Right cardiac atrium (tissue), 5 donors: ENCODE measurements around the gene EBF4. TPM values are rescaled to one million over a fixed set of nuclear protein-coding genes. Genes with fewer than 3 reads are reported as not detected.

Source experiments
- ATAC-seq, 2 donors: fragments of 200-7000 bp; cut with Tn5 transposase; one replicate each; pipeline versions ENCODE4 v1.8.0 to v1.9.1; 2020; ENCODE audit warnings: moderate library complexity in 2 of 2, mild to moderate bottlenecking in 1 of 2
- DNase-seq, 3 donors: peaks; one replicate each; pipeline ENCODE4 v3.0.0-alpha.2; 2020
- H3K27ac ChIP-seq: one replicate; pipeline ENCODE4 v1.5.1; 2013; ENCODE audit warnings: mild to moderate bottlenecking, low read length, control low read depth, moderate library complexity
- H3K27me3 ChIP-seq: one replicate; pipeline ENCODE4 v1.6.1; 2013; ENCODE audit not compliant: control insufficient read depth, insufficient read depth
- H3K4me1 ChIP-seq: one replicate; pipeline ENCODE4 v1.6.1; 2013; ENCODE audit warnings: low read length; ENCODE audit not compliant: control insufficient read depth, insufficient read depth
- H3K4me3 ChIP-seq: one replicate; pipeline ENCODE4 v1.5.1; 2013; ENCODE audit warnings: low read length, control low read depth
- H3K9me3 ChIP-seq: one replicate; pipeline ENCODE4 v1.6.1; 2013; ENCODE audit warnings: low read length; ENCODE audit not compliant: control insufficient read depth
- WGBS: extraction: QIAGEN DNeasy Blood & Tissue Kit; methylation state at CpG from one replicate; pipeline ENCODE4 v1.1.7; 2013; 5-methylcytosine and 5-hydroxymethylcytosine counted together
- intact Hi-C, 4 donors: fragments of 100-400 bp; cut with DNase I; formaldehyde crosslinking; loops; one replicate each; pipeline versions ENCODE4 v1.11.0 to v1.14.0; 2022 to 2023
- polyA plus RNA-seq: library from polyadenylated mRNA; stranded (reverse); fragments of 200-250 nt; gene quantifications from one replicate; pipeline ENCODE4 v1.2.3, GENCODE V29; 2013
- total RNA-seq, 4 donors: library from RNA; stranded (reverse); fragmentation: NEBNext Ultra II Directional; extraction: Animal tissue kit (Norgen Biotek cat#: 25700); gene quantifications; one replicate each; pipeline ENCODE4 v1.2.1, GENCODE V29; 2021
- donor health status: healthy with polysubstance abuse.
- donor health status: DM: no; HTN: yes; CAD: no.
- donor health status: DM: no; HTN: no; CAD: no.
- donor health status: DM: no; HTN: yes; CAD: no; lungs with severe emphysema.
- donor health status: DM: yes; HTN: yes; CAD: no.

The EBF4 gene
- total and polyA plus RNA-seq, 5 donors, result 4.8 to 13.5 (median 10.0) TPM

DNA sequence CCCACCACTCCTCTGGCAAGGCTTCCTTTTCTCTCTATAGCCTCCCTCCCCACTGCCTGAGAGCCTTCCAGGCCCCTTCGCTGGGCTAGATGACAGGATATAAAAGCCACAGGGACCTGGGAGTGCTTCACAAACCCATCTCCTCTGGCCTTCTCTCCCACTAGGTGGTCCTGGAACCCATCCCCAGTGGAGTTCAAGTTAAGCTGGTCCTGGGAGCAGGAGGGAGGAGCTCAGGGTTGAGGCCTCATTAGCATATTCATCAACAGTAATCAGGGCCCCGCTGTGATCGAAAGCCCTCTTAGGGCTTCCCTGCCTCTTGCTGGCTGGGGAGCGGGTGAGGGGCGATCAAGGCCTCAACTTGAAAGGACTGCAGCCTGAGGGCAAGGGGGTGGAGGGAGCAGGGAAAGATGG lies 9.1 kb downstream of the EBF4 start:
- no peaks in the 10 kb centered on the region for H3K27me3 ChIP-seq
- DNase-seq, result no peak
- H3K9me3 ChIP-seq, result no peaks in the 10 kb centered on the region
- H3K4me1 ChIP-seq, result no peaks in the 10 kb centered on the region
- no peak overlapping the region for H3K27ac ChIP-seq
- no peak for ATAC-seq
- intact Hi-C loops, result no loop called here
- H3K4me3 ChIP-seq, result no peak overlapping the region
- WGBS, result 79% methylated on average over 5 of the region's 5 CpGs

DNA sequence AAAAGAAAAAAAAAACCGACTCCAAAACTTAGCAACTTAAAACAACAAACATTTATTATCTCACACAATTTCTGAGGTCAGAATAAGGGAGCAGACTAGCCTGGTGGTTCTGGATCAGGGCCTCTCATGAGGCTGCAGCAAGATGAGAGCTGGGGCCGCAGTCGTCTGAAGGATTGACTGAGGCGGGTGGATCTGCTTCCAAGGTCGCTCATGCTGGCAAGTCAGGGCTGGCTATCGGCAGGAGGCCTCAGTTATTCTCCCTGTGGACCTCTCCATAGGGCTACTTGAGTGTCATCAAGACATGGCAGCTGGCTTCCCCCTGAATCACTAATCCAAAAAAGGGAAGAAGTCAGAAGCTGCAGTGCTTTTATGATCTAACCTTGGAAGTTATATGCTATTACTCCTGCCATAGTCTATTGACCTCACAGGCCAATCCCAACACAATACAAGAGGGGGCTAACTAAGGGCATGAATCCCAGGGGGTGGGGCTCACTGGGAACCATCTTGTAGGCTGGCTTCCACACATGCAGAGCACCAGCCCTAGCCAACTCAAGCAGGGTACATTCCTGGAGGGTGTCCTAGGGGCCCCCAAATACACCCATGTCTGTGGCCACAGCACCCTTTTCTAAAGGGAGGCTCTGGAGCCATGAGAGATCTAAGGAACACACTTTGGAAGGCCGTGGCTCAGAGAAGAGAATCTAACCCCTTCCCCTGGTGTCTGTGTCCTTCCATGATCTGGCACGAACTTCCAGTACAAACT lies 11.3 kb downstream of the EBF4 start:
- DNase-seq (no peak), ATAC-seq (no peak)
- no peak overlapping the region for H3K4me3 ChIP-seq
- H3K4me1 ChIP-seq, result no peaks in the 10 kb centered on the region
- intact Hi-C loops, result no loop called here
- no peaks in the 10 kb centered on the region for H3K9me3 ChIP-seq
- H3K27me3 ChIP-seq, result no peaks in the 10 kb centered on the region
- H3K27ac ChIP-seq, result no peak overlapping the region
- WGBS, result 86% methylated on average over 8 of the region's 8 CpGs

DNA sequence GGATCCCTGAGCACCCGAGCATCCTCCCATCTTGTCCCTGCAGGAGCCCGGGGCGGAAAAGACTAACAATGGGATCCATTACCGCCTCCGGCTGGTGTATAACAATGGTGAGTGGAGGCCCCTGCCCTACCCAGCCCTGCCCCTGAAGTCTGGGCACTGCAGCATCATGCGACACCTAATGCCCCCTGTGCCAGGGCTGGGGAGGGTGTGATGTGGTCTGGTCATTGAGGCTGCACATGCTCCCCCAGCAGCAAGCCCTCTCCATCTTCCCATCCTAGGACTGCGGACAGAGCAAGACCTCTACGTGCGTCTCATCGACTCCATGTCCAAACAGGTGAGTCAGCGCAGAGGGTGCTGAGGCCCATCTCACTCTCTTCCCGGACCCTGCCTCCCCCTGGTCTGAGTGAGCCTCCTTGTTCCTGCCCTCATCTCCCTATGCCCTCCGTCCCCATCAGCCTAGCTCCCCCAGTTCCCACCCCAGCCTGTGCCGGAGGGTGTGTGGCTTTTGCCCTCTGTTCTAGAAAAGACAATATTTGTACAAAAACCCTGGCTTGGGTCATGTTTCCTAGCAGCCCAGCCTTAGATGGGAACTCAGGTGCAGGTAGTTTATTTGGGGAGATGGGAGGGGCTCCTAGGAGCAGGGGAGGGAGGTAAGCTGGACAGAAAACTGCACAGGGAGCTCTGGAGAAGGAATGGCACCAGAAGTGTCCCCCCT lies 13.5 kb downstream of the EBF4 start:
- DNase-seq, result no peak
- ATAC-seq, result no peak
- H3K9me3 ChIP-seq, result no peaks in the 10 kb centered on the region
- no peaks in the 10 kb centered on the region for H3K27me3 ChIP-seq
- 90% methylated on average over 14 of the region's 14 CpGs for WGBS
- intact Hi-C loops, result no loop called here
- no peaks in the 10 kb centered on the region for H3K4me1 ChIP-seq
- H3K27ac ChIP-seq, result no peak overlapping the region
- H3K4me3 ChIP-seq, result no peak overlapping the region

DNA sequence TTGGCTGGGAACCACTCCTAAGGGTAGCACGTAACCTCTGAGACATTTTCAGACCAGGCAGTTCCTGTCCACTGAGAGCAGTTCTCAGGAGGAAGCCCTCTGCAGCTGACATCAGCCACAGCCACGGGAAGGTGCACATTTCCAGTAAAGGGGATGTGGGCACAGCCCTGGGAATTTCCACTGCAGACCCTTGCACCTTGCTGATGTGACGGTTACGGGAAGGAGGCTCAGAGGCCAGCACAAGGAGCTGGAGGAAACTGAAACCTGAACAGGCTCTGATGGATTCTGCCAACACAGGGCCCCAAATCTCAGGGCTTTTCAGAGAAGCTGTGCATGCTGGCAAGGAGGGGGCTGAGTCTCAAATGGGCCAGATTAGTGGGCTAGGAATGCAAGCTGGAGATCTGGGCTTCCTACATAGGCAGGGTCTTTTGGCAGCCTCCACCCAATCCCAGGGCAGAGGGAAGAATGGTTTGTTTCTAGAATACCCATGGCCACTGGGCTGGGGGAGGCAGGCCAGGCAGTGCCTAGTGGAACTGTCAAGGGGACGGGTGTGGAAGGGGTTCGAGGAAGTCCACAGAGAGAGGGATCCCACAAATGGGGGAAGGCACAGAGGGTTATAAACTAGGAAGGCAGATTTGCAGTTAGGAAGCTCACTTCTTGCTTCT lies 14.2 kb downstream of the EBF4 start:
- intact Hi-C loops, result no loop called here
- WGBS, result 77% methylated on average over 6 of the region's 6 CpGs
- Histone ChIP-seq H3K27ac (no peak overlapping the region), H3K4me1 (no peaks in the 10 kb centered on the region), H3K27me3 (no peaks in the 10 kb centered on the region), H3K4me3 (no peak overlapping the region), H3K9me3 (no peaks in the 10 kb centered on the region)
- ATAC-seq (no peak), DNase-seq (no peak)

DNA sequence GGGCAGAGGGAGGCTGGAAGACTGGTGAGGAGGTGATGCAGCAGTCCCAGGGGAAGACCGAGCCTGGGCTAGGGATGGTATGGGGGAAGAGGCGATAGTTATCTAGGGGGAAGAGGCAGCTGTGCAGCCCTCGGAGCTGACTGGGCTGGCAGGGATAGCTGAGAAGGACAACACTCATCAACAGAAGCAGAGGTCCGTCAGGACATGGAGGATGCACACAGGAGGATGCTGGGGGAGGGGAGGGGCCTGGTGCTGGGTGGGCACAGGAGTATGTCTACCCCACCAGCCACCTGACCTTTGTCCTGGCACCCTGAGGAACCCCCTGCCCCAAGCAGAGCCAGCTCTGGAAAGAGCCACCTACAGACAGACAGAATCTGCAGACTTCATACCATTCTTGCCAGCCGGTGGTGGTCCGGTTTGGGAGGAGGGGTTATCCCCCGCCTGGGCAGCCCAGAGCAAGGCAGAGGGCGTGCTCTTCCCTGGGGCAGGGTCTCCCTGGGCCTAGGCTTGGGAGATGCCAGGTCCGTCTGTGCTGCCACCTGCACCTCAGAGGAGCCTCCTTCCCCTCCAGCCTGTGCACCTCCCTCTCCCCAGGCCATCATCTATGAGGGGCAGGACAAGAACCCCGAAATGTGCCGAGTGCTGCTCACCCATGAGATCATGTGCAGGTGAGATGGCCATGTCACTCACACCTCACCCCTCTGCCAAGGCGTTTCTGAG lies 14.9 kb downstream of the EBF4 start:
- no peaks in the 10 kb centered on the region for H3K9me3 ChIP-seq
- ATAC-seq (no peak), DNase-seq (no peak)
- intact Hi-C loops, result no loop called here
- H3K27me3 ChIP-seq, result no peaks in the 10 kb centered on the region
- no peak overlapping the region for H3K27ac ChIP-seq
- WGBS, result 86% methylated on average over 12 of the region's 12 CpGs
- H3K4me3 ChIP-seq, result no peak overlapping the region
- H3K4me1 ChIP-seq, result no peaks in the 10 kb centered on the region

DNA sequence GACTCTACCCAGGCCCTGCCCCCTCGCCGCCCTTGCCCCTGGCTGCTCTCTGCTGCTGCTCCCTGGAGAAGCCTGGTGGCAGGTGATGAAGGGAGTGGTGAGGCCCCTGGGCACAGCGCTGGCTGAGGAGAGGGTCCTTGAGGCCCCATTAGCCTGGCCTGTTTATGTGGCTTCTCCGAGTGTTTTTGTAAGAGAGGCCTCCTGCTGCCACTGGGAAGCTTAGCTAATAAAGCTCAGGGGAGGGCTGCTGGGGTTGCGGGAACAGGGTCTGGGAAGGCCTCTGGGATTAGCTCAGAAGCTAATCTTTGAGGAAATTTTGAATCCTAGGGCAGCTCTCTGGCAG lies 15.5 kb downstream of the EBF4 start:
- no peak for DNase-seq
- 90% methylated on average over 5 of the region's 5 CpGs for WGBS

DNA sequence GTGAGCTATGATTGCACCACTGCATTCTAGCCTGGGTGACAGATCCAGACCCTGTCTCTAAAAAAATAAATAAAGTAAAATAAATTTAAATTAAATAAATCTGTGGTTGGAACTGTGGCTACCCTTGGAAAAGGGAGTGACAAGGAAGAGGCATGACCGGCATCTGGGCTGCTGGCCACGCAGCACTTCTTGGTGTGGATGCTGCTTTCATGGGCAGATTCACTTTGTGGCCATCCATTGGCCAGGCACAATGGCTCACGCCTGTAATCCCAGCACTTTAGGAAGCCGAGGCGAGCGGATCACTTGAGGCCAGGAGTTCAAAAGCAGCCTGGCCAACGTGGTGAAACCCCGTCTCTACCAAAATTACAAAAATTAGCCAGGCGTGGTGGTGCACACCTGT lies 16.1 kb downstream of the EBF4 start:
- Histone ChIP-seq H3K27me3 (no peaks in the 10 kb centered on the region), H3K9me3 (no peaks in the 10 kb centered on the region), H3K4me1 (no peaks in the 10 kb centered on the region), H3K27ac (no peak overlapping the region), H3K4me3 (no peak overlapping the region)
- intact Hi-C loops, result no loop called here
- ATAC-seq (no peak), DNase-seq (no peak)
- WGBS, result 85% methylated on average over 9 of the region's 9 CpGs

More for the DNA sequence above, 15.5 kb downstream of the EBF4 start:
- Histone ChIP-seq H3K9me3 (no peaks in the 10 kb centered on the region), H3K27ac (no peak overlapping the region), H3K4me3 (no peak overlapping the region), H3K4me1 (no peaks in the 10 kb centered on the region), H3K27me3 (no peaks in the 10 kb centered on the region)
- intact Hi-C loops, result no loop called here
- ATAC-seq, result no peak

DNA sequence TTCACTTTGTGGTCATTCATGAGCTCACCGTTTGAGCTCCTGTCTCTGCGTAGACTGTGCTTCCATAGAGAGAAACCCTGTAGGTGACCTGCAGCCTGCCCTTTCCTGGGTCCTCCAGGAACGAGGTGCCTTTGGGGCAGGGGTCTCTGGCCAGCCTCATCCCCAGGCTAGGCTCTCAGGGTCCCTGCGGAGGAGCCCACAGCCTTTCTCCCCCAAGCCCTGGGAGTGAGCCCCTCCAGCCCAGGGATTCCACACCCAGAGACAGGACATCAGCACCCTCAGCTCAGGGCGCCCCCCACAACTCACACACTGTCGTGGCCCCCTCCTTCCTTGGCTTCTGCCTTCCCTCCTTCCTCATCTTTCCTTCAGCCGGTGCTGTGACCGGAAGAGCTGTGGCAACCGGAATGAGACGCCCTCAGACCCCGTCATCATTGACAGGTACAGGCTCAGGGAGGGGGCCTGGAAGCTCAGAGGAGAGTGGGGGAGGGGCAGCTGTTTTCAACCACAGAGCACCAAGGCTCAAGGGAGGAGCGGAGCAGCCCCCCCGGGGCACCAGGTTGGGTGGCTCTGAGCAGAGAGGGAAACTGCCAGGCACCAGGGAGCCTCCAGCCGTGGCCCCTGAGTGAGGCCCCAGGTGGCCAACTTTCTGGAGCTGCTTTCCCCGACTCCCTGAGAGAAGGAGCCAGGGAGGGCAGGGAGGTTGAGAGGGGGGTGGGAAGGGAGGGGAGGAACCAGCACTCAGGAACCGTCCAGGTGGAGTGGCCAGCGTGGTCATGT lies 16.8 kb downstream of the EBF4 start:
- Histone ChIP-seq H3K27me3 (no peaks in the 10 kb centered on the region), H3K4me3 (no peak overlapping the region), H3K27ac (no peak overlapping the region), H3K4me1 (no peaks in the 10 kb centered on the region), H3K9me3 (no peaks in the 10 kb centered on the region)
- no peak for ATAC-seq
- intact Hi-C loops, result no loop called here
- 70% methylated on average over 17 of the region's 17 CpGs for WGBS
- no peak for DNase-seq

DNA sequence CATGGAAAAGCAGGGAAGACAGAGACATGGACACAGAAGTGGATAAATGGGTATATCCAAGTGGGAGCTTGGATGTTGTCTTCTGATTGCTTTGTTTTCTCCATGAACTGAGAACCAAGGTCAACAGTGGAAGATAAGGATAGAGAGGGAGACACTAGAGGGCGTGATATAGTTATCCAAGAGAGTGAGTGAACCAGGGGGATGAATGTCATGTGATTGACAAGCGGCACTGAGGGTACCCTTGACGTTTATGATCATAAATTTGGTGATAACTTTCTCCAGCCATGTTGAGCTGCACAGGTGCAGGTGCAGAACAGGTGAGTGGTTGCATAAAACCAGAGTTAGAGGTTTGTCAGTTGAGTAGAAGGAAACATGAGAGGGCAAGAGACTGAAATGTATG lies 20.7 kb downstream of the EBF4 start:
- H3K27me3 ChIP-seq, result no peaks in the 10 kb centered on the region
- no peak overlapping the region for H3K27ac ChIP-seq
- H3K4me1 ChIP-seq, result no peaks in the 10 kb centered on the region
- intact Hi-C loops, result no loop called here
- H3K4me3 ChIP-seq, result no peak overlapping the region
- H3K9me3 ChIP-seq, result no peaks in the 10 kb centered on the region
- ATAC-seq (no peak), DNase-seq (no peak)
- 19% methylated on average over 3 of the region's 3 CpGs for WGBS

DNA sequence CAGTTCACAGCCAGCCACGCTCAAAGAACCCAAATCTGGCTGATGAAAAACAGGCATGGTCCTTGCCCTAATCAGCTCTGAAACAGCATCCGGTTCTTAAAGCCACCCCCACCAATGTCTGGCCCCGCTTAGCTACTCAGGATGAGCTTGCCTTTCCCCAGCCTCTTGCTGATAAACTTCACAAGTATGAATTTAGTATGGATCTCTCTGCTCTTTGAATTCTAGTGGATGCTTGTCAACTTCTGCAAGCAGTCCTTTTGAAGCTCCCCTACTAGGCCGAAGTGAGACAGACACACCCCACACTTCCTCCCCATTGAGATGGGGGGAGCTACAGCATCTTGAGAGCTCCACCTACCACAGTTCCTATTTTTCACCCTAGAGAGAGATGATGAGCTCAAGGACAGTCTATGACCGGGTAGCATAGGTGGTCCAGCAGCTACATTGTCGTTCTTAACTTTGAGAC lies 36.7 kb downstream of the EBF4 start:
- intact Hi-C loops, result no loop called here
- Histone ChIP-seq H3K4me1 (no peaks in the 10 kb centered on the region), H3K9me3 (peaks cover 2% of the 10 kb centered on the region), H3K4me3 (no peak overlapping the region), H3K27me3 (no peaks in the 10 kb centered on the region), H3K27ac (no peak overlapping the region)
- WGBS, result 43% methylated on average over 6 of the region's 6 CpGs
- peak in 1 of 2 donors; percentile 55 for ATAC-seq
- DNase-seq, result no peak
